GM23338 (cell line): ENCODE results near the gene SMC4. TPM values are rescaled to one million over a fixed set of nuclear protein-coding genes. Genes with fewer than 3 reads are reported as not detected.

ENCODE experiments used
- ATAC-seq: fragments of 200-7000 bp; cut with Tn5 transposase; 3 replicates; pipeline ENCODE4 v1.9.1; 2020
- DNase-seq: peaks from one replicate; pipeline ENCODE4 v3.0.0-alpha.2; 2015; ENCODE audit warnings: low spot score
- H2AFZ ChIP-seq: fragments of 200-600 bp; sonication (generic); 2 replicates; pipeline ENCODE4 v1.8.0; 2016; ENCODE audit warnings: antibody characterized with exemption, mild to moderate bottlenecking, moderate library complexity
- H3F3A ChIP-seq: fragments of 200-600 bp; sonication (generic); replicated peaks from 2 replicates; pipeline ENCODE4 v1.8.0; 2017; ENCODE audit warnings: antibody characterized with exemption, mixed run types, low read depth
- H3K27ac ChIP-seq: fragments of 200-600 bp; sonication (generic); 2 replicates; pipeline ENCODE4 v1.6.1; 2016; ENCODE audit warnings: low read depth
- H3K27me3 ChIP-seq: fragments of 200-600 bp; sonication (generic); 2 replicates; pipeline ENCODE4 v1.8.0; 2016; ENCODE audit warnings: mild to moderate bottlenecking, mixed run types, moderate library complexity; ENCODE audit not compliant: insufficient read depth
- H3K36me3 ChIP-seq: fragments of 200-600 bp; sonication (generic); 2 replicates; pipeline ENCODE4 v1.8.0; 2016; ENCODE audit warnings: mild to moderate bottlenecking; ENCODE audit not compliant: insufficient read depth
- H3K4me1 ChIP-seq: fragments of 200-600 bp; sonication (generic); 2 replicates; pipeline ENCODE4 v1.8.0; 2016; ENCODE audit warnings: mild to moderate bottlenecking, moderate library complexity; ENCODE audit not compliant: insufficient read depth
- H3K4me2 ChIP-seq: fragments of 200-600 bp; sonication (generic); 2 replicates; pipeline ENCODE4 v1.7.1; 2017; ENCODE audit warnings: mixed run types
- H3K4me3 ChIP-seq: fragments of 200-600 bp; sonication (generic); 2 replicates; pipeline ENCODE4 v1.6.1; 2016; ENCODE audit warnings: mixed run types
- H3K79me2 ChIP-seq: fragments of 200-600 bp; sonication (generic); replicated peaks from 2 replicates; pipeline ENCODE4 v1.8.0; 2017; ENCODE audit warnings: mild to moderate bottlenecking; ENCODE audit not compliant: insufficient read depth
- H3K9me2 ChIP-seq: fragments of 200-600 bp; sonication (generic); 2 replicates; pipeline ENCODE4 v1.8.0; 2017; ENCODE audit not compliant: insufficient read depth
- H4K20me1 ChIP-seq: fragments of 200-600 bp; sonication (generic); replicated peaks from 2 replicates; pipeline ENCODE4 v1.8.0; 2017; ENCODE audit warnings: mild to moderate bottlenecking; ENCODE audit not compliant: insufficient read depth
- H3K27ac Mint-ChIP-seq: 2 replicates; pipeline ENCODE4 v1.8.0; 2020; ENCODE audit warnings: inconsistent platforms, mild to moderate bottlenecking, moderate library complexity, mixed read lengths
- H3K27me3 Mint-ChIP-seq: 3 replicates; pipeline ENCODE4 v1.8.0; 2022; ENCODE audit warnings: low read depth, mild to moderate bottlenecking, moderate library complexity, mixed read lengths, inconsistent platforms; ENCODE audit not compliant: insufficient read depth, poor library complexity
- H3K36me3 Mint-ChIP-seq: 3 replicates; pipeline ENCODE4 v1.8.0; 2021; ENCODE audit warnings: low read depth, mild to moderate bottlenecking, inconsistent platforms, moderate library complexity, mixed read lengths
- H3K4me1 Mint-ChIP-seq: 3 replicates; pipeline ENCODE4 v1.8.0; 2020; ENCODE audit warnings: mild to moderate bottlenecking, inconsistent platforms, mixed read lengths
- H3K4me3 Mint-ChIP-seq: 3 replicates; pipeline ENCODE4 v1.8.0; 2021; ENCODE audit warnings: moderate library complexity, mild to moderate bottlenecking, inconsistent platforms, mixed read lengths
- H3K9me3 Mint-ChIP-seq: 3 replicates; pipeline ENCODE4 v1.8.0; 2020; ENCODE audit warnings: moderate library complexity, mild to moderate bottlenecking, inconsistent platforms, mixed read lengths
- CREB1 ChIP-seq: fragments of 250-450 bp; sonication (Bioruptor Pico); IDR thresholded peaks from 2 replicates; pipeline ENCODE4 v1.5.0; 2020; ENCODE audit warnings: low read depth, mild to moderate bottlenecking, moderate library complexity
- EZH2 ChIP-seq: fragments of 200-600 bp; sonication (generic); IDR thresholded peaks from one replicate; pipeline ENCODE4 v1.8.0; 2017; ENCODE audit warnings: antibody characterized with exemption, mild to moderate bottlenecking, low read depth; ENCODE audit not compliant: unreplicated experiment
- ZNF114 ChIP-seq: fragments of 250-450 bp; sonication (Bioruptor Pico); IDR thresholded peaks from 2 replicates; pipeline ENCODE4 v1.5.0; 2020; ENCODE audit warnings: mild to moderate bottlenecking, moderate library complexity
- polyA plus RNA-seq: library from polyadenylated mRNA; unstranded; fragments of >200 nt; fragmentation: Nextera tagmentation; extraction: Ambion mirVana; gene quantifications from 2 replicates; pipeline ENCODE4 v1.2.1, GENCODE V29; 2016
- total RNA-seq: library from RNA; depleted of rRNA; stranded (reverse); fragments of >200 nt; shearing (Covaris generic); gene quantifications from 2 replicates; pipeline ENCODE4 v1.2.3, GENCODE V29; 2014
- TF ChIP-seq, protein P1 (sequence below): fragments of 250-450 bp; sonication (Bioruptor Pico); IDR thresholded peaks from 2 replicates; pipeline ENCODE4 v1.5.0; 2020; ENCODE audit warnings: mild to moderate bottlenecking, moderate library complexity

SMC4 gene
- total and polyA plus RNA-seq, 2 experiments from 2014 or later = 167 to 412 TPM

DNA sequence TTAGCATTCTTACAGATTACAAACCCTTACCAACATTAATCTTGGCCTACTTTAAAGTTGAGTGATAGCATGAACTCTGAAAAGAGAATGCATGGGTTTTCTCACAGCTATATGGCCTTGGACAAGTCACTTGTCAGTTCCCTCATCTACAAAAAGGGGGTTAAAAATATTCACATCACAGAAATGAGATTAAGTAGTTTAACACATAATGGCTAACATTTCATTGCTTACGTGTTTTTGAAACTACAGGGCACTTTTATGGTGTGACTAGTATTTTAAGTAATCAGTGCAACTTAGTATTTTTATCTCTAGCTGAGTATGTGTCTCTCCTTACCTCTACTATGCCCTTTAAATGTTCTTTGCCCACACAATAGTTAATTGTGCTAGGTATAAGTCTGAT is 36.3 kb downstream of the SMC4 start:
- ATAC-seq = no peak

More for the DNA sequence above, 36.3 kb downstream of the SMC4 start:
- H3K27me3 Mint-ChIP-seq = peaks cover 6% of the 10 kb centered on the region
- Histone ChIP-seq H3K27me3 (no peaks in the 10 kb centered on the region), H3K4me2 (no peak overlapping the region), H3F3A (no peaks in the 10 kb centered on the region), H3K27ac (peak overlapping the region; percentile 65; the same call in 1 of the 2 replicates), H3K36me3 (peaks cover 65% of the 10 kb centered on the region), H3K79me2 (peaks cover 72% of the 10 kb centered on the region), H3K4me3 (no peak overlapping the region), H3K4me1 (no peaks in the 10 kb centered on the region), H4K20me1 (peaks cover 37% of the 10 kb centered on the region), H2AFZ (no peak overlapping the region), H3K9me2 (no peaks in the 10 kb centered on the region)
- H3K4me3 Mint-ChIP-seq = no peak overlapping the region
- TF ChIP-seq ZNF114 (CRISPR knock-in tag) (no peak), EZH2 (no peak), CREB1 (no peak)
- TF ChIP-seq, protein P1, sequence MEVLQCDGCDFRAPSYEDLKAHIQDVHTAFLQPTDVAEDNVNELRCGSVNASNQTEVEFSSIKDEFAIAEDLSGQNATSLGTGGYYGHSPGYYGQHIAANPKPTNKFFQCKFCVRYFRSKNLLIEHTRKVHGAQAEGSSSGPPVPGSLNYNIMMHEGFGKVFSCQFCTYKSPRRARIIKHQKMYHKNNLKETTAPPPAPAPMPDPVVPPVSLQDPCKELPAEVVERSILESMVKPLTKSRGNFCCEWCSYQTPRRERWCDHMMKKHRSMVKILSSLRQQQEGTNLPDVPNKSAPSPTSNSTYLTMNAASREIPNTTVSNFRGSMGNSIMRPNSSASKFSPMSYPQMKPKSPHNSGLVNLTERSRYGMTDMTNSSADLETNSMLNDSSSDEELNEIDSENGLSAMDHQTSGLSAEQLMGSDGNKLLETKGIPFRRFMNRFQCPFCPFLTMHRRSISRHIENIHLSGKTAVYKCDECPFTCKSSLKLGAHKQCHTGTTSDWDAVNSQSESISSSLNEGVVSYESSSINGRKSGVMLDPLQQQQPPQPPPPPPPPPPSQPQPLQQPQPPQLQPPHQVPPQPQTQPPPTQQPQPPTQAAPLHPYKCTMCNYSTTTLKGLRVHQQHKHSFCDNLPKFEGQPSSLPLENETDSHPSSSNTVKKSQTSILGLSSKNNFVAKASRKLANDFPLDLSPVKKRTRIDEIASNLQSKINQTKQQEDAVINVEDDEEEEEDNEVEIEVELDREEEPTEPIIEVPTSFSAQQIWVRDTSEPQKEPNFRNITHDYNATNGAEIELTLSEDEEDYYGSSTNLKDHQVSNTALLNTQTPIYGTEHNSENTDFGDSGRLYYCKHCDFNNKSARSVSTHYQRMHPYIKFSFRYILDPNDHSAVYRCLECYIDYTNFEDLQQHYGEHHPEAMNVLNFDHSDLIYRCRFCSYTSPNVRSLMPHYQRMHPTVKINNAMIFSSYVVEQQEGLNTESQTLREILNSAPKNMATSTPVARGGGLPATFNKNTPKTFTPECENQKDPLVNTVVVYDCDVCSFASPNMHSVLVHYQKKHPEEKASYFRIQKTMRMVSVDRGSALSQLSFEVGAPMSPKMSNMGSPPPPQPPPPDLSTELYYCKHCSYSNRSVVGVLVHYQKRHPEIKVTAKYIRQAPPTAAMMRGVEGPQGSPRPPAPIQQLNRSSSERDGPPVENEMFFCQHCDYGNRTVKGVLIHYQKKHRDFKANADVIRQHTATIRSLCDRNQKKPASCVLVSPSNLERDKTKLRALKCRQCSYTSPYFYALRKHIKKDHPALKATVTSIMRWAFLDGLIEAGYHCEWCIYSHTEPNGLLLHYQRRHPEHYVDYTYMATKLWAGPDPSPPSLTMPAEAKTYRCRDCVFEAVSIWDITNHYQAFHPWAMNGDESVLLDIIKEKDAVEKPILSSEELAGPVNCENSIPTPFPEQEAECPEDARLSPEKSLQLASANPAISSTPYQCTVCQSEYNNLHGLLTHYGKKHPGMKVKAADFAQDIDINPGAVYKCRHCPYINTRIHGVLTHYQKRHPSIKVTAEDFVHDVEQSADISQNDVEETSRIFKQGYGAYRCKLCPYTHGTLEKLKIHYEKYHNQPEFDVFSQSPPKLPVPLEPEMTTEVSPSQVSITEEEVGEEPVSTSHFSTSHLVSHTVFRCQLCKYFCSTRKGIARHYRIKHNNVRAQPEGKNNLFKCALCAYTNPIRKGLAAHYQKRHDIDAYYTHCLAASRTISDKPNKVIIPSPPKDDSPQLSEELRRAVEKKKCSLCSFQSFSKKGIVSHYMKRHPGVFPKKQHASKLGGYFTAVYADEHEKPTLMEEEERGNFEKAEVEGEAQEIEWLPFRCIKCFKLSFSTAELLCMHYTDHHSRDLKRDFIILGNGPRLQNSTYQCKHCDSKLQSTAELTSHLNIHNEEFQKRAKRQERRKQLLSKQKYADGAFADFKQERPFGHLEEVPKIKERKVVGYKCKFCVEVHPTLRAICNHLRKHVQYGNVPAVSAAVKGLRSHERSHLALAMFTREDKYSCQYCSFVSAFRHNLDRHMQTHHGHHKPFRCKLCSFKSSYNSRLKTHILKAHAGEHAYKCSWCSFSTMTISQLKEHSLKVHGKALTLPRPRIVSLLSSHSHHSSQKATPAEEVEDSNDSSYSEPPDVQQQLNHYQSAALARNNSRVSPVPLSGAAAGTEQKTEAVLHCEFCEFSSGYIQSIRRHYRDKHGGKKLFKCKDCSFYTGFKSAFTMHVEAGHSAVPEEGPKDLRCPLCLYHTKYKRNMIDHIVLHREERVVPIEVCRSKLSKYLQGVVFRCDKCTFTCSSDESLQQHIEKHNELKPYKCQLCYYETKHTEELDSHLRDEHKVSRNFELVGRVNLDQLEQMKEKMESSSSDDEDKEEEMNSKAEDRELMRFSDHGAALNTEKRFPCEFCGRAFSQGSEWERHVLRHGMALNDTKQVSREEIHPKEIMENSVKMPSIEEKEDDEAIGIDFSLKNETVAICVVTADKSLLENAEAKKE (CRISPR knock-in tag) = no peak
- H3K9me3 Mint-ChIP-seq = no peaks in the 10 kb centered on the region
- H3K36me3 Mint-ChIP-seq = peaks cover 78% of the 10 kb centered on the region
- H3K4me1 Mint-ChIP-seq = peaks cover 9% of the 10 kb centered on the region; the same call in 2 of the 3 replicates
- no peak overlapping the region for H3K27ac Mint-ChIP-seq
- no peak for DNase-seq
